ENCODE results near the gene MATN1. TPM values are rescaled to one million over a fixed set of nuclear protein-coding genes. Genes with fewer than 3 reads are reported as not detected.

The MATN1 gene
- total RNA-seq, 1 experiment from 2014 or later = 0.24 TPM

DNA sequence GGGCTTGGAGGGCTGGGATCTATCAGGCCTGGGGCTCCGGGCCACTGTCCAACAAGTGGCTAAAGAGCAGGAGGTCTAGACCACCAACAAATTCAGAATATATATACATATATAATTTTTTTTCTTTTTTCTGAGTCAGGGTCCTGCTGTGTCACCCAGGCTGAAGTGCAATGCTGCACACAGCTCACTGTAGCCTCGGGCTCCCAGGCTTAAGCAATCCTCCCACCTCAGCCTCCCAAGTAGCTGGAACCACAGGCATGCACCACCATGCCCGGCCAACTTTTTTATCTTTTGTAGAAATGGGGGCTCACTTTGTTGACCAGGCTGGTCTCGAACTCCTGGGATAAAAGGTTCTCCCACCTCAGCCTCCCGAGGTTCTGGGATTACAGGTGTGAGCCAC, 41.0 kb upstream of the MATN1 start:
- ATAC-seq (no peak), DNase-seq (ENCODE audit: low spot score) (no peak)
- no peak overlapping the region for H3K27ac Mint-ChIP-seq
- no peak overlapping the region for H3K4me3 Mint-ChIP-seq
- H3K4me1 Mint-ChIP-seq = peaks cover 17% of the 10 kb centered on the region
- H3K27me3 Mint-ChIP-seq (ENCODE audit: low read depth) = no peaks in the 10 kb centered on the region
- ChIA-PET CTCF (no interaction called here), POLR2A (no interaction called here)
- peaks cover 9% of the 10 kb centered on the region; the same call in 1 of the 2 replicates for H3K9me3 Mint-ChIP-seq
- peaks cover 3% of the 10 kb centered on the region; the same call in 1 of the 2 replicates for H3K36me3 Mint-ChIP-seq
- TF ChIP-seq ZNF671 (CRISPR knock-in tag; IDR thresholded peaks at IDR 0.05) (no peak), ZNF121 (CRISPR knock-in tag; IDR thresholded peaks at IDR 0.05) (no peak), FOXK1 (CRISPR knock-in tag; IDR thresholded peaks at IDR 0.05) (no peak), GABPB1 (CRISPR knock-in tag; IDR thresholded peaks at IDR 0.05) (no peak), FOXP1 (CRISPR knock-in tag; IDR thresholded peaks at IDR 0.05; ENCODE audit: borderline replicate concordance) (no peak), NR1H2 (CRISPR knock-in tag; IDR thresholded peaks at IDR 0.05) (no peak), ESRRA (CRISPR knock-in tag; IDR thresholded peaks at IDR 0.05; ENCODE audit: borderline replicate concordance) (no peak), ATF1 (CRISPR knock-in tag; IDR thresholded peaks at IDR 0.05) (no peak)
- TF ChIP-seq, protein P1, sequence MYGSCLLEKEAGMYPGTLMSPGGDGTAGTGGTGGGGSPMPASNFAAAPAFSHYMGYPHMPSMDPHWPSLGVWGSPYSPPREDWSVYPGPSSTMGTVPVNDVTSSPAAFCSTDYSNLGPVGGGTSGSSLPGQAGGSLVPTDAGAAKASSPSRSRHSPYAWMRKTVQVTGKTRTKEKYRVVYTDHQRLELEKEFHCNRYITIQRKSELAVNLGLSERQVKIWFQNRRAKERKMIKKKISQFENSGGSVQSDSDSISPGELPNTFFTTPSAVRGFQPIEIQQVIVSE (CRISPR knock-in tag; IDR thresholded peaks at IDR 0.05; ENCODE audit: borderline replicate concordance) = no peak
- TF ChIP-seq, protein P2, sequence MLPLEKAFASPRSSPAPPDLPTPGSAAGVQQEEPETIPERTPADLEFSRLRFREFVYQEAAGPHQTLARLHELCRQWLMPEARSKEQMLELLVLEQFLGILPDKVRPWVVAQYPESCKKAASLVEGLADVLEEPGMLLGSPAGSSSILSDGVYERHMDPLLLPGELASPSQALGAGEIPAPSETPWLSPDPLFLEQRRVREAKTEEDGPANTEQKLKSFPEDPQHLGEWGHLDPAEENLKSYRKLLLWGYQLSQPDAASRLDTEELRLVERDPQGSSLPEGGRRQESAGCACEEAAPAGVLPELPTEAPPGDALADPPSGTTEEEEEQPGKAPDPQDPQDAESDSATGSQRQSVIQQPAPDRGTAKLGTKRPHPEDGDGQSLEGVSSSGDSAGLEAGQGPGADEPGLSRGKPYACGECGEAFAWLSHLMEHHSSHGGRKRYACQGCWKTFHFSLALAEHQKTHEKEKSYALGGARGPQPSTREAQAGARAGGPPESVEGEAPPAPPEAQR (CRISPR knock-in tag; IDR thresholded peaks at IDR 0.05) = no peak
- TF ChIP-seq, protein P3, sequence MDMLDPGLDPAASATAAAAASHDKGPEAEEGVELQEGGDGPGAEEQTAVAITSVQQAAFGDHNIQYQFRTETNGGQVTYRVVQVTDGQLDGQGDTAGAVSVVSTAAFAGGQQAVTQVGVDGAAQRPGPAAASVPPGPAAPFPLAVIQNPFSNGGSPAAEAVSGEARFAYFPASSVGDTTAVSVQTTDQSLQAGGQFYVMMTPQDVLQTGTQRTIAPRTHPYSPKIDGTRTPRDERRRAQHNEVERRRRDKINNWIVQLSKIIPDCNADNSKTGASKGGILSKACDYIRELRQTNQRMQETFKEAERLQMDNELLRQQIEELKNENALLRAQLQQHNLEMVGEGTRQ (CRISPR knock-in tag; IDR thresholded peaks at IDR 0.05) = no peak
- TF ChIP-seq, protein P4, sequence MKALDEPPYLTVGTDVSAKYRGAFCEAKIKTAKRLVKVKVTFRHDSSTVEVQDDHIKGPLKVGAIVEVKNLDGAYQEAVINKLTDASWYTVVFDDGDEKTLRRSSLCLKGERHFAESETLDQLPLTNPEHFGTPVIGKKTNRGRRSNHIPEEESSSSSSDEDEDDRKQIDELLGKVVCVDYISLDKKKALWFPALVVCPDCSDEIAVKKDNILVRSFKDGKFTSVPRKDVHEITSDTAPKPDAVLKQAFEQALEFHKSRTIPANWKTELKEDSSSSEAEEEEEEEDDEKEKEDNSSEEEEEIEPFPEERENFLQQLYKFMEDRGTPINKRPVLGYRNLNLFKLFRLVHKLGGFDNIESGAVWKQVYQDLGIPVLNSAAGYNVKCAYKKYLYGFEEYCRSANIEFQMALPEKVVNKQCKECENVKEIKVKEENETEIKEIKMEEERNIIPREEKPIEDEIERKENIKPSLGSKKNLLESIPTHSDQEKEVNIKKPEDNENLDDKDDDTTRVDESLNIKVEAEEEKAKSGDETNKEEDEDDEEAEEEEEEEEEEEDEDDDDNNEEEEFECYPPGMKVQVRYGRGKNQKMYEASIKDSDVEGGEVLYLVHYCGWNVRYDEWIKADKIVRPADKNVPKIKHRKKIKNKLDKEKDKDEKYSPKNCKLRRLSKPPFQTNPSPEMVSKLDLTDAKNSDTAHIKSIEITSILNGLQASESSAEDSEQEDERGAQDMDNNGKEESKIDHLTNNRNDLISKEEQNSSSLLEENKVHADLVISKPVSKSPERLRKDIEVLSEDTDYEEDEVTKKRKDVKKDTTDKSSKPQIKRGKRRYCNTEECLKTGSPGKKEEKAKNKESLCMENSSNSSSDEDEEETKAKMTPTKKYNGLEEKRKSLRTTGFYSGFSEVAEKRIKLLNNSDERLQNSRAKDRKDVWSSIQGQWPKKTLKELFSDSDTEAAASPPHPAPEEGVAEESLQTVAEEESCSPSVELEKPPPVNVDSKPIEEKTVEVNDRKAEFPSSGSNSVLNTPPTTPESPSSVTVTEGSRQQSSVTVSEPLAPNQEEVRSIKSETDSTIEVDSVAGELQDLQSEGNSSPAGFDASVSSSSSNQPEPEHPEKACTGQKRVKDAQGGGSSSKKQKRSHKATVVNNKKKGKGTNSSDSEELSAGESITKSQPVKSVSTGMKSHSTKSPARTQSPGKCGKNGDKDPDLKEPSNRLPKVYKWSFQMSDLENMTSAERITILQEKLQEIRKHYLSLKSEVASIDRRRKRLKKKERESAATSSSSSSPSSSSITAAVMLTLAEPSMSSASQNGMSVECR (CRISPR knock-in tag; IDR thresholded peaks at IDR 0.05; ENCODE audit: borderline replicate concordance) = no peak

DNA sequence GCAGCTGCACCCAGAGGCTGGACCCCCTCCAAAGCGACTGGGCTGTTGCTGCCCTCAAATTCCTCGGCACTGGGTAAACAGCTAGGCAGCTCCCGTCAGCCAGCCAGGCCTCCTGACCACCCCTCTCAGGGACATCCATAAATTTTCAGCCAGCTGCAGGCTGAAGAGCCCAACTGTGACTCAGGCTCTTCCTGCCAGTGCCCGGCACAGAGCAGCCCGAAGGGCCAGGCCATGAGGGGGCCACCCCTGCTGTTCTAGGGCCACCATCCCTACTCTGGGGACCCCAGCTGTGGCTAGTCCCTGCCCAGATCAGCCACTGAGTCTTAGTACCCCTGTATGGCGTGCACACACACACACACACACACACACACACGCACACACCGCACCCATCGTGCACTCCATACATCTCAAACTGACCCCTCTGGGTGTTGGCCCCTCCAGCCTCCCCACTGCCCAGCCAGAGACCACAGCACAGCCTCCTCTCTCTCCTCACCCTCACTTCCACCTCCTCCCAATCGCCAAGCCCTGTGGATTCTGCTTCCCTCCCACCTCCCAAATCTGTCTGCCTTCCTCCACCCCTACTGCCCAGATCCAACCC, 40.4 kb upstream of the MATN1 start:
- no peak for DNase-seq (ENCODE audit: low spot score)
- no peak for ATAC-seq
- ChIA-PET POLR2A (interaction anchor here (0.5 kb wide), 1 partner anchor 274 kb away, joined by 3 read pairs; no protein-coding TSS in a partner anchor), CTCF (interaction anchor here (1.3 to 1.4 kb wide), 2 partner anchors 16 to 45 kb away, joined by 4 to 8 read pairs; no protein-coding TSS in a partner anchor)
- Mint-ChIP-seq H3K36me3 (peaks cover 3% of the 10 kb centered on the region; the same call in 1 of the 2 replicates), H3K4me1 (peaks cover 17% of the 10 kb centered on the region), H3K4me3 (no peak overlapping the region), H3K27ac (no peak overlapping the region), H3K9me3 (peaks cover 9% of the 10 kb centered on the region; the same call in 1 of the 2 replicates), H3K27me3 (ENCODE audit: low read depth) (no peaks in the 10 kb centered on the region)
- TF ChIP-seq TP53 (CRISPR knock-in tag; IDR thresholded peaks at IDR 0.05) = no peak
- TF ChIP-seq, protein P5, sequence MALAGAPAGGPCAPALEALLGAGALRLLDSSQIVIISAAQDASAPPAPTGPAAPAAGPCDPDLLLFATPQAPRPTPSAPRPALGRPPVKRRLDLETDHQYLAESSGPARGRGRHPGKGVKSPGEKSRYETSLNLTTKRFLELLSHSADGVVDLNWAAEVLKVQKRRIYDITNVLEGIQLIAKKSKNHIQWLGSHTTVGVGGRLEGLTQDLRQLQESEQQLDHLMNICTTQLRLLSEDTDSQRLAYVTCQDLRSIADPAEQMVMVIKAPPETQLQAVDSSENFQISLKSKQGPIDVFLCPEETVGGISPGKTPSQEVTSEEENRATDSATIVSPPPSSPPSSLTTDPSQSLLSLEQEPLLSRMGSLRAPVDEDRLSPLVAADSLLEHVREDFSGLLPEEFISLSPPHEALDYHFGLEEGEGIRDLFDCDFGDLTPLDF (CRISPR knock-in tag; IDR thresholded peaks at IDR 0.05) = no peak
- TF ChIP-seq ZNF138 (CRISPR knock-in tag; conservative IDR thresholded peaks at IDR 0.05) = no peak
- no peak for TF ChIP-seq ZNF425 (CRISPR knock-in tag; conservative IDR thresholded peaks at IDR 0.05)
- no peak for TF ChIP-seq KAT7 (CRISPR knock-in tag; IDR thresholded peaks at IDR 0.05; ENCODE audit: borderline replicate concordance)
- no peak for TF ChIP-seq E2F4 (CRISPR knock-in tag; IDR thresholded peaks at IDR 0.05; ENCODE audit: borderline replicate concordance, low read depth)
- no peak for TF ChIP-seq ATF3 (CRISPR knock-in tag; conservative IDR thresholded peaks at IDR 0.05)
- TF ChIP-seq JUN (CRISPR knock-in tag; IDR thresholded peaks at IDR 0.05) = no peak
- TF ChIP-seq, protein P6, sequence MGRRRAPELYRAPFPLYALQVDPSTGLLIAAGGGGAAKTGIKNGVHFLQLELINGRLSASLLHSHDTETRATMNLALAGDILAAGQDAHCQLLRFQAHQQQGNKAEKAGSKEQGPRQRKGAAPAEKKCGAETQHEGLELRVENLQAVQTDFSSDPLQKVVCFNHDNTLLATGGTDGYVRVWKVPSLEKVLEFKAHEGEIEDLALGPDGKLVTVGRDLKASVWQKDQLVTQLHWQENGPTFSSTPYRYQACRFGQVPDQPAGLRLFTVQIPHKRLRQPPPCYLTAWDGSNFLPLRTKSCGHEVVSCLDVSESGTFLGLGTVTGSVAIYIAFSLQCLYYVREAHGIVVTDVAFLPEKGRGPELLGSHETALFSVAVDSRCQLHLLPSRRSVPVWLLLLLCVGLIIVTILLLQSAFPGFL (CRISPR knock-in tag; IDR thresholded peaks at IDR 0.05; ENCODE audit: borderline replicate concordance) = no peak

Data from WTC11 (cell line).